IMR-90 (cell line): ENCODE measurements around the gene NLGN3. TPM values are rescaled to one million over a fixed set of nuclear protein-coding genes. Genes with fewer than 3 reads are reported as not detected.

ENCODE experiments used
- ATAC-seq: fragments of 200-7000 bp; cut with Tn5 transposase; 2 replicates; pipeline ENCODE4 v1.9.1; 2020; ENCODE audit warnings: low read depth, mild to moderate bottlenecking, moderate library complexity
- BruUV-seq: library from RNA; stranded (reverse); fragments of 400-500 nt; replicated peaks from 2 replicates; lab custom pipeline; 2021; lab: Mats Ljungman, UMichigan
- CTCF ChIA-PET: fragments of 300-600 bp; formaldehyde crosslinking; extraction: SDS; loops from one replicate; lab custom pipeline; 2021; ENCODE audit warnings: antibody characterized with exemption; lab: Yijun Ruan, JAX
- POLR2A ChIA-PET: fragments of 300-600 bp; sonication (Branson Sonifier 250); formaldehyde crosslinking; loops from one replicate; lab custom pipeline; 2022; ENCODE audit warnings: antibody characterized with exemption; ENCODE audit not compliant: unreplicated experiment; lab: Charles Lee
- DNase-seq: peaks from one replicate; pipeline ENCODE4 v3.0.0; 2013
- H2AFZ ChIP-seq: replicated peaks from 2 replicates; pipeline ENCODE3; 2013; ENCODE audit warnings: low read length, mild to moderate bottlenecking; ENCODE audit not compliant: poor library complexity
- H2AK5ac ChIP-seq: 2 replicates; pipeline ENCODE4 v1.6.1; 2013; ENCODE audit warnings: low read depth, low read length, inconsistent platforms
- H2AK9ac ChIP-seq: replicated peaks from 2 replicates; pipeline ENCODE3; 2013; ENCODE audit warnings: mild to moderate bottlenecking, low read depth, low read length, moderate library complexity; ENCODE audit not compliant: poor library complexity
- H2BK120ac ChIP-seq: 2 replicates; pipeline ENCODE4 v1.6.1; 2013; ENCODE audit warnings: low read depth, low read length, inconsistent platforms
- H2BK15ac ChIP-seq: 3 replicates; pipeline ENCODE4 v1.6.1; 2013; ENCODE audit warnings: low read depth, low read length, inconsistent platforms
- H2BK20ac ChIP-seq: 2 replicates; pipeline ENCODE4 v1.6.1; 2013; ENCODE audit warnings: low read depth, mild to moderate bottlenecking, inconsistent platforms, low read length, moderate library complexity
- H2BK5ac ChIP-seq: 2 replicates; pipeline ENCODE4 v1.6.1; 2013; ENCODE audit warnings: mild to moderate bottlenecking, low read depth, low read length, inconsistent platforms; ENCODE audit not compliant: poor library complexity, severe bottlenecking
- H3K14ac ChIP-seq: replicated peaks from 2 replicates; pipeline ENCODE4 v1.6.1; 2013; ENCODE audit warnings: low read depth, low read length, inconsistent platforms
- H3K18ac ChIP-seq: 2 replicates; pipeline ENCODE4 v1.6.1; 2013; ENCODE audit warnings: low read depth, low read length, control low read depth
- H3K23ac ChIP-seq: 2 replicates; pipeline ENCODE4 v1.6.1; 2013; ENCODE audit warnings: low read depth, low read length, inconsistent platforms
- H3K27ac ChIP-seq: 2 replicates; pipeline ENCODE4 v1.5.1; 2013; ENCODE audit warnings: mild to moderate bottlenecking, control low read depth, low read length; ENCODE audit not compliant: insufficient read depth
- H3K27me3 ChIP-seq: 2 replicates; pipeline ENCODE4 v1.6.1; 2013; ENCODE audit warnings: low read length; ENCODE audit not compliant: control insufficient read depth, insufficient read depth
- H3K36me3 ChIP-seq: 2 replicates; pipeline ENCODE4 v1.6.1; 2013; ENCODE audit warnings: low read length, mixed read lengths; ENCODE audit not compliant: control insufficient read depth, insufficient read depth
- H3K4ac ChIP-seq: 2 replicates; pipeline ENCODE4 v1.6.1; 2013; ENCODE audit warnings: low read depth, low read length, inconsistent platforms
- H3K4me1 ChIP-seq: 2 replicates; pipeline ENCODE4 v1.6.1; 2013; ENCODE audit warnings: low read length, mixed read lengths; ENCODE audit not compliant: control insufficient read depth, insufficient read depth
- H3K4me2 ChIP-seq: 2 replicates; pipeline ENCODE4 v1.6.1; 2013; ENCODE audit warnings: low read depth, mild to moderate bottlenecking, control low read depth, low read length, moderate library complexity
- H3K4me3 ChIP-seq: 2 replicates; pipeline ENCODE4 v1.5.1; 2013; ENCODE audit warnings: low read depth, mild to moderate bottlenecking, control low read depth, low read length, moderate library complexity; ENCODE audit not compliant: insufficient read depth
- H3K56ac ChIP-seq: 2 replicates; pipeline ENCODE4 v1.6.1; 2013; ENCODE audit warnings: low read length, inconsistent platforms; ENCODE audit not compliant: insufficient read depth; ENCODE audit errors: extremely low read depth
- H3K79me1 ChIP-seq, 2 experiments: 2 replicates each; pipeline ENCODE4 v1.6.1; 2013; ENCODE audit warnings: low read length in 2 of 2, inconsistent platforms in 1 of 2, low read depth in 1 of 2
- H3K9ac ChIP-seq: 2 replicates; pipeline ENCODE4 v1.6.1; 2013; ENCODE audit warnings: low read depth, low read length, control low read depth
- H3K9me1 ChIP-seq: 2 replicates; pipeline ENCODE4 v1.6.1; 2013; ENCODE audit warnings: low read length, inconsistent platforms; ENCODE audit not compliant: insufficient read depth
- H3K9me3 ChIP-seq: 2 replicates; pipeline ENCODE4 v1.6.1; 2013; ENCODE audit warnings: low read length; ENCODE audit not compliant: control insufficient read depth, insufficient read depth
- H4K20me1 ChIP-seq: 2 replicates; pipeline ENCODE4 v1.6.1; 2013; ENCODE audit warnings: low read length, inconsistent platforms; ENCODE audit not compliant: insufficient read depth
- H4K5ac ChIP-seq: 2 replicates; pipeline ENCODE4 v1.6.1; 2013; ENCODE audit warnings: mild to moderate bottlenecking, low read depth, low read length, control low read depth
- H4K8ac ChIP-seq, 2 experiments: 2 replicates each; pipeline ENCODE4 v1.6.1; 2013; ENCODE audit warnings: low read depth in 2 of 2, low read length in 2 of 2, control low read depth in 1 of 2, inconsistent platforms in 1 of 2
- H4K91ac ChIP-seq: 2 replicates; pipeline ENCODE4 v1.6.1; 2013; ENCODE audit warnings: low read depth, low read length, inconsistent platforms; ENCODE audit not compliant: insufficient read depth
- BHLHE40 ChIP-seq: fragments of 150-350 bp; IDR thresholded peaks from 2 replicates; pipeline ENCODE4 v1.6.1; 2016; ENCODE audit warnings: mild to moderate bottlenecking, low read depth, low read length
- NFE2L2 ChIP-seq: fragments of 150-350 bp; IDR thresholded peaks from 2 replicates; pipeline ENCODE4 v1.6.1; 2016; ENCODE audit warnings: low read depth, mild to moderate bottlenecking, low read length
- SMC3 ChIP-seq: fragments of 150-350 bp; IDR thresholded peaks from 2 replicates; pipeline ENCODE4 v1.6.1; 2016; ENCODE audit warnings: low read depth, mild to moderate bottlenecking, antibody characterized with exemption, low read length, moderate library complexity
- WGBS, 2 experiments: methylation state at CpG; one replicate each; pipeline versions ENCODE4 v1.1.5 to v1.1.7; 2013; ENCODE audit warnings: missing lambda C conversion rate in 2 of 2; ENCODE audit not compliant: insufficient read length in 1 of 2; ENCODE audit errors: extremely low coverage in 2 of 2; 5-methylcytosine and 5-hydroxymethylcytosine counted together
- dilution Hi-C: fragments of 300-500 bp; cut with HindIII; formaldehyde crosslinking; loops from one replicate; pipeline ENCODE4 v1.14.3; 2018; ENCODE audit warnings: low sequenced_read_pairs; ENCODE audit not compliant: unreplicated experiment
- in situ Hi-C: fragments of 300-500 bp; cut with MboI; formaldehyde crosslinking; loops from 3 replicates; pipeline ENCODE4 v1.14.3; 2019; ENCODE audit warnings: low sequenced_read_pairs, inconsistent platforms, mixed read lengths
- intact Hi-C: fragments of 100-400 bp; cut with micrococcal nuclease; formaldehyde crosslinking; loops from 2 replicates; pipeline ENCODE4 v1.10.0; 2022
- polyA plus RNA-seq, 3 experiments: library from polyadenylated mRNA; depleted of rRNA; stranded (reverse); fragments of >200 nt; gene quantifications; 2 replicates each; pipeline ENCODE4 v1.2.3, GENCODE V29; 2012; ENCODE audit warnings: low replicate concordance in 1 of 3
- total RNA-seq: library from RNA; depleted of rRNA; stranded (reverse); fragments of >200 nt; gene quantifications from 2 replicates; pipeline ENCODE4 v1.2.3, GENCODE V29; 2012
- TF ChIP-seq, protein P1 (sequence below): fragments of 150-350 bp; IDR thresholded peaks from 2 replicates; pipeline ENCODE4 v1.6.1; 2017; ENCODE audit warnings: mild to moderate bottlenecking, antibody characterized with exemption, low read length, low read depth

Gene NLGN3
- total and polyA plus RNA-seq, 2 of the 4 experiments (the other 2 are of a cell fraction), result 0.18 to 0.39 TPM

DNA sequence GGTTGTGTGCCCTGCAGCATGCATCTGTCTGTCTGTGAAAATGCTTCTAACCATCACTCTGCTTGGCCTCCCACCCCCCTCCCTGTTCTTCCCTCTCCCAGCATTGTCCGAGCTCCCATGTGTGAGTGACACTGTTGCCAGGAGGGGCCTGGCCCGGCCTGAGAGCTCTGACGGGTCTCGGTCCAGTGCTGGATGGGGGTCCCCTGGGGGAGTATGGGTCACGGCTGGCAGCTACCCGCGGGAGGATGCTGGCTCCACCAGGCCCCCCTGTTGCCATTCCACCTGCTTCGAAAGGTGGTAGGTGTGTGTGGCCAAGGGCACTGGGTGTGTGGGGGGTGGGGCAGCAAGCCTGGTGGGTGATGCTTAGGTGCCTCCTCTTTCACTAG is 3.6 kb downstream of the NLGN3 start:
- intact Hi-C loops, result no loop called here
- no peak overlapping the region for H2BK15ac ChIP-seq
- no peak overlapping the region for H2AK5ac ChIP-seq
- no peaks in the 10 kb centered on the region for H4K20me1 ChIP-seq
- WGBS, 2 experiments, result 92% methylated on average over 2 of the region's 8 CpGs; no CpG with 5 or more reads in 1 of the 2 experiments
- TF ChIP-seq BHLHE40 (no peak), NFE2L2 (no peak), SMC3 (no peak)
- TF ChIP-seq, protein P1, sequence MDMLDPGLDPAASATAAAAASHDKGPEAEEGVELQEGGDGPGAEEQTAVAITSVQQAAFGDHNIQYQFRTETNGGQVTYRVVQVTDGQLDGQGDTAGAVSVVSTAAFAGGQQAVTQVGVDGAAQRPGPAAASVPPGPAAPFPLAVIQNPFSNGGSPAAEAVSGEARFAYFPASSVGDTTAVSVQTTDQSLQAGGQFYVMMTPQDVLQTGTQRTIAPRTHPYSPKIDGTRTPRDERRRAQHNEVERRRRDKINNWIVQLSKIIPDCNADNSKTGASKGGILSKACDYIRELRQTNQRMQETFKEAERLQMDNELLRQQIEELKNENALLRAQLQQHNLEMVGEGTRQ, result no peak
- H2BK120ac ChIP-seq, result no peak overlapping the region
- no peak overlapping the region for H3K4ac ChIP-seq
- H4K91ac ChIP-seq, result no peak overlapping the region
- in situ Hi-C loops, result no loop called here
- no peak overlapping the region for H2AFZ ChIP-seq
- H2BK5ac ChIP-seq, result no peak overlapping the region
- no peak overlapping the region for H3K9ac ChIP-seq
- peaks cover 4% of the 10 kb centered on the region; the same call in 1 of the 2 replicates for H3K27me3 ChIP-seq
- DNase-seq (no peak), ATAC-seq (no peak)
- H3K79me1 ChIP-seq, result no peaks in the 10 kb centered on the region
- H3K27ac ChIP-seq, result no peak overlapping the region
- no peaks in the 10 kb centered on the region for H3K9me3 ChIP-seq
- no TSS peak for BruUV-seq
- H3K23ac ChIP-seq, result no peak overlapping the region
- peaks cover 2% of the 10 kb centered on the region; the same call in 1 of the 2 replicates for H3K4me1 ChIP-seq
- POLR2A ChIA-PET, result no interaction called here
- H4K8ac ChIP-seq, result no peak overlapping the region
- H3K14ac ChIP-seq, result no peak overlapping the region
- H2BK20ac ChIP-seq, result no peak overlapping the region
- dilution Hi-C loops, result no loop called here
- no peak overlapping the region for H3K4me2 ChIP-seq
- no peak overlapping the region for H3K56ac ChIP-seq
- peaks cover 1% of the 10 kb centered on the region; the same call in 1 of the 2 replicates for H3K9me1 ChIP-seq
- no peak overlapping the region for H4K5ac ChIP-seq
- H3K36me3 ChIP-seq, result no peaks in the 10 kb centered on the region
- CTCF ChIA-PET, result no interaction called here
- no peak overlapping the region for H3K18ac ChIP-seq
- H2AK9ac ChIP-seq, result no peak overlapping the region
- no peak overlapping the region for H3K4me3 ChIP-seq
